ENCODE data around the gene PLA2G4B. TPM values are rescaled to one million over a fixed set of nuclear protein-coding genes. Genes with fewer than 3 reads are reported as not detected.

The PLA2G4B gene
- total RNA-seq, 1 experiment from 2014 or later = 11.0 TPM

GRCh38 chr15:41884458-41884857 is 45.8 kb downstream of the PLA2G4B start (continued):
- TF ChIP-seq ATF6 (CRISPR knock-in tag; IDR thresholded peaks at IDR 0.05) = no peak

- no peak overlapping the region for H3K27ac Mint-ChIP-seq
- H3K4me1 Mint-ChIP-seq = peaks cover 8% of the 10 kb centered on the region
- no peak for TF ChIP-seq RELA (CRISPR knock-in tag; IDR thresholded peaks at IDR 0.05; ENCODE audit: borderline replicate concordance)
- no peak for TF ChIP-seq MAX (CRISPR knock-in tag; IDR thresholded peaks at IDR 0.05)
- TF ChIP-seq ZNF281 (CRISPR knock-in tag; IDR thresholded peaks at IDR 0.05) = no peak
- TF ChIP-seq RORB (CRISPR knock-in tag; IDR thresholded peaks at IDR 0.05) = no peak
- TF ChIP-seq HMGA2 (CRISPR knock-in tag; IDR thresholded peaks at IDR 0.05) = no peak
- no peak for TF ChIP-seq NFYB (CRISPR knock-in tag; conservative IDR thresholded peaks at IDR 0.05; ENCODE audit: low read depth)
- no peak for TF ChIP-seq IRF2 (CRISPR knock-in tag; IDR thresholded peaks at IDR 0.05; ENCODE audit: borderline replicate concordance, low read depth)
- no peak for TF ChIP-seq USF2 (CRISPR knock-in tag; IDR thresholded peaks at IDR 0.05)
- no peak for TF ChIP-seq PRRX2 (CRISPR knock-in tag; IDR thresholded peaks at IDR 0.05)
- no peak for TF ChIP-seq SOX15 (CRISPR knock-in tag; IDR thresholded peaks at IDR 0.05)
- no peak for TF ChIP-seq NR3C1 (CRISPR knock-in tag; conservative IDR thresholded peaks at IDR 0.05; ENCODE audit: low read depth)
- no peak for TF ChIP-seq E2F1 (CRISPR knock-in tag; IDR thresholded peaks at IDR 0.05)
- TF ChIP-seq PRDM15 (CRISPR knock-in tag; IDR thresholded peaks at IDR 0.05) = no peak
- TF ChIP-seq ATF6 (CRISPR knock-in tag; IDR thresholded peaks at IDR 0.05) = no peak
- no peak for TF ChIP-seq ZNF396 (CRISPR knock-in tag; IDR thresholded peaks at IDR 0.05; ENCODE audit: borderline replicate concordance)
- no peak for TF ChIP-seq ZNF317 (CRISPR knock-in tag; IDR thresholded peaks at IDR 0.05; ENCODE audit: borderline replicate concordance, low read depth)
- DNase-seq (ENCODE audit: low spot score) (no peak), ATAC-seq (no peak)
- no peak overlapping the region for H3K4me3 Mint-ChIP-seq
- H3K27me3 Mint-ChIP-seq (ENCODE audit: low read depth) = peaks cover 29% of the 10 kb centered on the region
- H3K9me3 Mint-ChIP-seq = no peaks in the 10 kb centered on the region
- CTCF ChIA-PET = interaction anchor here (2.3 kb wide), 1 partner anchor 19 kb away, joined by 5 read pairs; no protein-coding TSS in a partner anchor
- H3K36me3 Mint-ChIP-seq = no peaks in the 10 kb centered on the region
- POLR2A ChIA-PET = no interaction called here
These were observed 46.7 kb downstream of the PLA2G4B start for GRCh38 chr15:41885321-41885720.
